ENCODE data around the gene XRCC4.
A peak's percentile ranks its signal among the peaks of the same experiment; 100 is the strongest.
"Not testable (repeated sequence)": the region's sequence is repeated elsewhere in the genome, so short reads cannot be mapped to it uniquely, and the experiment has no call there.

The XRCC4 gene
- total RNA-seq, result 3.5 to 9.4 (median 6.2) reads per million in 4 experiments

- DNase-seq, result peak; percentile 89
These were observed at the start of gene XRCC4, which contains the start of gene TMEM167A for GRCh38 chr5:83076742-83077661. TSS of gene XRCC4 (plus strand) at chr5:83077547. CDS start at chr5:83104920, 27,373 bp downstream. TSS of gene TMEM167A (minus strand) at chr5:83077394. CDS start at chr5:83077323, 71 bp downstream.

DNA sequence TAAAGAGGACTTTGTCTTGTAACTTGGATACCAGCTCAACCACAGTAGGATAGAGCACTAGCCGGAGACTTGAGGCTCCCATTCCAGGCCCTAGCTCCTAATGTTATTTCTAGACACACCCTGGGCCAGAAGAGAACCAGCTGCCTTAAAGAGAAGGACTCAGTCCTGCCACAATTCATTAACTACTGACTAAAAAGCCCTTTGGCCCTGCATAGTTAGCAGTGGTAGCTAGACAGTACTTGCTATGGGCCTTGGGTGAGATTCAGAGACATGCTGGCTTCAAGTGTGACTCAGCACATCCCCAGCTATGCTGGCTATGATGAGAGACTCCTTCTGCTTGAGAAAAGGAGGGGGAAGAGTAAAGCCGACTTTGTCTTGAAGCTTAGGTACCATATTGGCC, 47.4 kb upstream of the XRCC4 start:
- DNase-seq, result no peak

GRCh38 chr5:83031381-83031780, 46.0 kb upstream of the XRCC4 start:
- DNase-seq, result no peak

- DNase-seq, result no peak
These were observed 43.3 kb upstream of the XRCC4 start for GRCh38 chr5:83034036-83034435.

- no peak for DNase-seq
These were observed 42.7 kb upstream of the XRCC4 start for GRCh38 chr5:83034528-83035207.

GRCh38 chr5:83035373-83036100, 41.8 kb upstream of the XRCC4 start:
- DNase-seq, result no peak

GRCh38 chr5:83036991-83037575, 40.3 kb upstream of the XRCC4 start:
- DNase-seq, result no peak

GRCh38 chr5:83038924-83039323, 38.4 kb upstream of the XRCC4 start:
- DNase-seq, result no peak

- DNase-seq, result no peak
These were observed 34.8 kb upstream of the XRCC4 start for GRCh38 chr5:83042507-83042906.

DNA sequence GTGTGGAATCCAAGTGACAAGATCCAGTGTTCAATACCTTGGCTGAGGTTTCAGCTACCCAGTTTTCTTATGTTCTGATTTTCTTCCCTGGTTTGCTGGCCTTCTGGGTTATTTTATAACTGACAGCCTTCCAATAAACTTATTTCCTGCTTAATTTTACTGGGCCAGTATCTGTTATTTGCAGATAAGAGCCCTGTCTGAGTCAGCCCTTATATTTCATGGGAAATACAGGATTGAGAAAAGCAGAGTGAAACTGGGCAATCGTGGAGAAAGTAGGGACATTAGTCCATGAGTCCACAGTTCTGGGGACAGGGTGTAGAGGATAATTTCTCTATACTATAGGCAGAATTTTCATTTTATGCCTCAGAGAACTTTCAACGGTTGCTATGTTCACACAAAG, 32.4 kb upstream of the XRCC4 start:
- no peak for DNase-seq

DNA sequence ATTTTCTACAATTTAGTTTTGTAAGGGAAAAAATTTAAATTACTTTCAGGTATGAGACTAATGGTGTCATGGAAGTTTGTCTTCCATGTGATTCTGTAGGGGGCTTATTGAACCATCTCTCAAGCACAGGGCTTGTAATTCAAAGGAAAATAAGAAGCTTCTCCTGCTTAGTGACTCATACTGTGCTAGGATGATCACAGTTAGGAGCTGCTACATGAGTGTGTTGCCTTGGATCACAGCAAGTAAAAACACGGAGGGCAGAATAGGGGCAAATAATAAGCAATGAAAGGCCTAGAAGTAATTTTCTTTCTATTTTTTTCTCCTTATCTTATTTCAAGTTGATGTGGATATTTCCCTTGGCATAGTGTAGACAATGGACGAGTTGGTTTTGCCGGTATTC, 29.1 kb upstream of the XRCC4 start:
- DNase-seq, result no peak

DNA sequence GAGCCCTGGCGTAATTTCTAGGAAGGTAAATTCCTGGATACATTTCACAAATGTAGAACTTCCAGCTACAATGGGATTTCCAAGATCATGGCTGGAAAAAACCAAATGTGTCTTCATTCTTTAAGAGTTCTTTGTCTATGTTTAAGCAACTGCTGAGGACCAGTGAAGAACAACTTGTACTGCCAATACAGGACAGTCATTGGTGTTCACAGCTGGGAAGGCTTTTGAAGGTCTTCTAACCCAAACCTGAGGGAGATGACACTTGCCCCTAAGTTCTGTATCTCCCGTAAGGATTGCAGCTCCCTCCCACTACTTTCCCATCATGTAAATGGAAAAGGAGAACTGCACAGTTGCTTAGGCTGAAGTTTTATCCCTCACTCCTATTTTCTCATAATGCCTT, 28.5 kb upstream of the XRCC4 start:
- no peak for DNase-seq

DNA sequence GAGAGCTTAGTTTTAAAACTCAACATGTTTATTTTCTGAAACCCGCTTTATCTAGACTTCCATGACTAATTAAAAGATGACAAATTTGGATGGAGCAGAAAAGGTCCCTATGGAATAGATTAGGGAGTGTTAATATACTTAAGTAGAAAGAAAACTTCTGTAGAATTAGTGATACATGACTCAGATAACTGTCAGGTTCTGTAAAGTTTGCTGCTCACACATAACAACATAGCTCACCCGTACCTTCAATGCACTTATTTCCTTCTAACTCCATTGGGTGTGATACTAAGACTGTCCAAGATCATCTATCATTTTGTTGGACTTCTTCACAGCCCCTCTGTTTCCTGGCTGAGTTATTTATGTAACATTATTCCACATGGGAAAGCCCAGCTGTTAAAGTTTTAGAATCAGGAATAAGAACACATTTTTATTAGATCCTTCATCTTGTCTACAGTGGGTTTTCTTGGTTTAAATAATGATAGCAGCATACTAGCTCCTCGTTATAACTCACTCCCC, 27.9 kb upstream of the XRCC4 start:
- DNase-seq, result no peak

- DNase-seq, result no peak
These were observed 26.5 kb upstream of the XRCC4 start for GRCh38 chr5:83050723-83051340.

DNA sequence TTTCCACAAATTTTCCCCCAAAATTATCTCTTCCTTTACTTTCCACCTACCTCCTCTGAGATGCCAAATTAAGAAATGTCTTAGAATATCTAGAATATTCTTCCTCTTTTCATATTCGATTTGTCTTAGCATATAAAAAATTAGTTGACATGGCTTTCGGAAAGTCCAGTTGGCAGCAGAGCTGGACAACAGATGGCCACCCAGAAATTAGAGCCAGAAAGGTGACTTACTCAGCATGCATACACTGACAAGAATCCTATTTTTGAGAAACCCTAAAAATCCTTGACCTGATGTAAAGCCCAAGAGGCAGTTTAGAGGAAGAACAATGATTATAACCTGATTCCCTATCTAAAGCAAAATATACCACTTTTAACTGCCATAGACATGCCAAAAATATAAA, 22.2 kb upstream of the XRCC4 start:
- DNase-seq, result no peak

GRCh38 chr5:83058726-83059125, 18.6 kb upstream of the XRCC4 start:
- DNase-seq, result no peak

- DNase-seq, result no peak
These were observed 18.0 kb upstream of the XRCC4 start for GRCh38 chr5:83059341-83059740.

GRCh38 chr5:83066548-83067110, 10.7 kb upstream of the XRCC4 start:
- DNase-seq, result no peak

GRCh38 chr5:83067377-83067776, 10.0 kb upstream of the XRCC4 start:
- not testable (repeated sequence) for DNase-seq

DNA sequence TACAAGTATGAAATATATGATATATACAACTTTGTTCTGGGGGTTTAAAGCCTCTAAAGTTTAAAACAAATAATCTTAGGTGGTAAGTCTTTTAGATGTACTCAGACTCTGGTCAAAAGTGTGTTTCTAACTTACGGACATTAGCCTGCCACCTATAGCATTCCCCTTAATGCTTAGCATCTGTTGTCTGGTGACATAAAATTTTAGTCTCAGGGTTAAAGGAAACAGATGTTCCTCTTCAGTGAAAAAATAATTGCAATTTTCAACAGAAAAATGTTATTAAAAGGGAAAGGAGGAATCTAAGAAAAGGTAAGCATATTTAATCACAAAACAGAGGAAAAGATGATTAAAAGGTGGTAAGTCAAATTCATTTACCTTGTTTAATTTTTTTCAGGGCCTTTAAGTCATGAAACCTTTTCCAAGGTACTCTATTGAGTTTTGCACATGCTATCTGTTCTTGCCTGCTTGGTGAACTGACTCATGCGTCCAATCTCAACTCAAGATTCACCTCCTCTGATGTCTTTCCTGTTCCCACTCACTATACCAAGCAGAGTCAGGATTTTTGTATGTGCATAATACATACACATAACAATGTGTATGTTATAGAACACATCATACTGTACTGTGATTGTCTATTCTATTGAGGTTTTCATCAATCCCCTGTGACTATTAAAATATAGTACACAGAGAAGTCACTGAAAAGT, 8.1 kb upstream of the XRCC4 start:
- no peak for DNase-seq

Data from effector CD8-positive, alpha-beta T cell (primary cell).